Naive thymus-derived CD4-positive, alpha-beta T cell (primary cell): Measurements from ENCODE around the gene KRTAP10-10. TPM values are rescaled to one million over a fixed set of nuclear protein-coding genes. Genes with fewer than 3 reads are reported as not detected.
"Not testable (repeated sequence)": the region's sequence is repeated elsewhere in the genome, so short reads cannot be mapped to it uniquely, and the experiment has no call there.

Experiments used
- ATAC-seq: fragments of 150-1000 bp; cut with Tn5 transposase; 2 replicates; pipeline ENCODE4 v1.10.0; 2021; ENCODE audit warnings: mild to moderate bottlenecking, moderate library complexity
- CTCF ChIA-PET: fragments of 350-600 bp; sonication (Branson Sonifier 250); formaldehyde crosslinking; loops from one replicate; lab custom pipeline; 2021; ENCODE audit warnings: antibody characterized with exemption; lab: Charles Lee
- POLR2A ChIA-PET: fragments of 350-600 bp; sonication (Branson Sonifier 250); formaldehyde crosslinking; loops from one replicate; lab custom pipeline; 2021; ENCODE audit warnings: antibody characterized with exemption, inconsistent platforms; lab: Charles Lee
- DNase-seq, 9 donors: peaks; one replicate each; pipeline versions ENCODE4 v3.0.0 to v3.0.0-alpha.2; 2020 to 2022; ENCODE audit warnings: mixed read lengths in 1 of 9
- H3K27ac ChIP-seq: one replicate; pipeline ENCODE4 v1.7.0; 2013; ENCODE audit warnings: mild to moderate bottlenecking, low read depth, low read length, moderate library complexity
- H3K27me3 ChIP-seq, 2 donors: one replicate each; pipeline ENCODE4 v1.7.0; 2013; ENCODE audit warnings: low read length in 2 of 2, mild to moderate bottlenecking in 2 of 2, moderate library complexity in 2 of 2; ENCODE audit not compliant: control insufficient read depth in 2 of 2, insufficient read depth in 2 of 2
- H3K36me3 ChIP-seq, 3 experiments: 1 replicate in 2 of 3; 2 replicates in 1 of 3; pipeline ENCODE4 v1.7.0; 2013; ENCODE audit warnings: low read length in 3 of 3, mild to moderate bottlenecking in 3 of 3, moderate library complexity in 1 of 3; ENCODE audit not compliant: insufficient read depth in 3 of 3, control insufficient read depth in 2 of 3
- H3K4me1 ChIP-seq, 2 donors: one replicate each; pipeline ENCODE4 v1.7.0; 2013; ENCODE audit warnings: low read length in 2 of 2, mild to moderate bottlenecking in 2 of 2, moderate library complexity in 1 of 2; ENCODE audit not compliant: control insufficient read depth in 2 of 2, insufficient read depth in 2 of 2
- H3K4me3 ChIP-seq: 2 replicates; pipeline ENCODE4 v1.7.0; 2013; ENCODE audit warnings: mild to moderate bottlenecking, low read length
- H3K9me3 ChIP-seq, 3 experiments: 1 replicate in 2 of 3; 2 replicates in 1 of 3; pipeline ENCODE4 v1.7.0; 2013; ENCODE audit warnings: low read length in 3 of 3; ENCODE audit not compliant: control insufficient read depth in 2 of 3
- H3K27ac Mint-ChIP-seq, 9 donors: one replicate each; pipeline ENCODE4 v1.8.0; 2020 to 2022; ENCODE audit warnings: mixed read lengths in 9 of 9, mild to moderate bottlenecking in 8 of 9, moderate library complexity in 5 of 9, inconsistent platforms in 2 of 9
- H3K27me3 Mint-ChIP-seq, 5 donors: one replicate each; pipeline ENCODE4 v1.8.0; 2021 to 2022; ENCODE audit warnings: mixed read lengths in 5 of 5, mild to moderate bottlenecking in 1 of 5
- H3K36me3 Mint-ChIP-seq, 5 donors: one replicate each; pipeline ENCODE4 v1.8.0; 2020 to 2022; ENCODE audit warnings: mixed read lengths in 5 of 5, mild to moderate bottlenecking in 3 of 5, inconsistent platforms in 1 of 5
- H3K4me1 Mint-ChIP-seq, 7 donors: one replicate each; pipeline ENCODE4 v1.8.0; 2020 to 2022; ENCODE audit warnings: mixed read lengths in 7 of 7, mild to moderate bottlenecking in 3 of 7, inconsistent platforms in 1 of 7
- H3K4me3 Mint-ChIP-seq, 10 donors: one replicate each; pipeline ENCODE4 v1.8.0; 2020 to 2022; ENCODE audit warnings: mild to moderate bottlenecking in 10 of 10, mixed read lengths in 10 of 10, moderate library complexity in 6 of 10, inconsistent platforms in 2 of 10
- H3K9me3 Mint-ChIP-seq, 11 donors: one replicate each; pipeline ENCODE4 v1.8.0; 2020 to 2022; ENCODE audit warnings: mixed read lengths in 11 of 11, mild to moderate bottlenecking in 4 of 11, inconsistent platforms in 1 of 11, moderate library complexity in 1 of 11
- intact Hi-C, 2 donors: fragments of 100-400 bp; cut with micrococcal nuclease; formaldehyde crosslinking; loops; one replicate each; pipeline ENCODE4 v1.15.1; 2023
- polyA plus RNA-seq, 2 donors: library from polyadenylated mRNA; unstranded; fragments of 300-500 nt; fragmentation: Illumina TruSeq; gene quantifications; one replicate each; pipeline ENCODE4 v1.2.3, GENCODE V29; 2021
- total RNA-seq, 6 experiments: library from RNA in 5 of 6; stranded (reverse) in 5 of 6; gene quantifications; 1 replicate in 5 of 6; 2 replicates in 1 of 6; pipeline ENCODE4 v1.2.3 and lab custom pipeline; 2021 to 2026

Gene KRTAP10-10
- total and polyA plus RNA-seq, 7 experiments from 2014 or later, result not detected

GRCh38 chr21:44591801-44592130 is 45.4 kb upstream of the KRTAP10-10 start:
- H3K36me3 Mint-ChIP-seq, H3K9me3 ChIP-seq, H3K36me3 ChIP-seq, DNase-seq, H3K4me1 Mint-ChIP-seq, H3K4me3 Mint-ChIP-seq, H3K27me3 ChIP-seq, H3K4me3 ChIP-seq, H3K27ac ChIP-seq, H3K4me1 ChIP-seq, H3K27ac Mint-ChIP-seq, H3K9me3 Mint-ChIP-seq, CTCF ChIA-PET, ATAC-seq: not testable (repeated sequence)
- peaks cover 0 to 25% (median 9%) of the 10 kb centered on the region in 5 donors for H3K27me3 Mint-ChIP-seq
- intact Hi-C loops, result loop anchor here (1.0 to 2.0 kb wide), 2 partner anchors 18 to 47 kb away; partner anchors contain the start of gene KRTAP10-4 (in 1 of the 2)
- POLR2A ChIA-PET, result interaction anchor here (1.1 kb wide), 1 partner anchor 66 kb away, joined by 3 read pairs; the partner anchor contains the start of gene KRTAP12-3

- intact Hi-C loops, result loop anchor here in 1 of 2 donors (1.0 kb wide), 1 partner anchor 19 kb away; the partner anchor contains the start of gene KRTAP10-4
- Histone ChIP-seq H3K27ac (no peak within 1 kb of the TSS), H3K27me3 (no peaks in the 10 kb centered on the region), H3K9me3 (no peaks in the 10 kb centered on the region), H3K4me1 (no peaks in the 10 kb centered on the region), H3K36me3 (no peaks in the 10 kb centered on the region), H3K4me3 (no peak within 1 kb of the TSS)
- peaks cover 0 to 17% (median 5%) of the 10 kb centered on the region in 5 donors for H3K27me3 Mint-ChIP-seq
- DNase-seq (no peak), ATAC-seq (no peak)
- peak within 1 kb of the TSS in 1 of 9 donors; percentile 70 for H3K27ac Mint-ChIP-seq
- H3K4me1 Mint-ChIP-seq, result peaks cover 0 to 6% (median 2%) of the 10 kb centered on the region in 7 donors
- H3K4me3 Mint-ChIP-seq, result peak within 1 kb of the TSS in 1 of 10 donors; percentile 12
- H3K9me3 Mint-ChIP-seq, result no peaks in the 10 kb centered on the region
- CTCF ChIA-PET, result no interaction called here
- H3K36me3 Mint-ChIP-seq, result no peaks in the 10 kb centered on the region
- POLR2A ChIA-PET, result interaction anchor here (1.1 kb wide), 1 partner anchor 65 kb away, joined by 3 read pairs; the partner anchor contains the start of gene KRTAP12-3
Measured at GRCh38 chr21:44592446-44593311, 44.5 kb upstream of the KRTAP10-10 start, which contains the start of gene KRTAP10-6. Gene KRTAP10-6, minus strand, starts transcription at chr21:44592505. Its CDS starts 21 bp downstream, at chr21:44592484.

GRCh38 chr21:44593598-44594405 is 43.4 kb upstream of the KRTAP10-10 start:
- Mint-ChIP-seq H3K4me3 (no peak overlapping the region), H3K4me1 (peaks cover 0 to 6% (median 2%) of the 10 kb centered on the region in 7 donors), H3K9me3 (peaks cover 2 to 9% (median 4%) of the 10 kb centered on the region in 11 donors), H3K27ac (peak overlapping the region in 2 of 9 donors; percentile 9 to 70), H3K36me3 (peaks cover 0 to 6% (median 0%) of the 10 kb centered on the region in 5 donors), H3K27me3 (peaks cover 0 to 25% (median 4%) of the 10 kb centered on the region in 5 donors)
- Histone ChIP-seq H3K27ac (no peak overlapping the region), H3K9me3 (no peaks in the 10 kb centered on the region), H3K36me3 (no peaks in the 10 kb centered on the region), H3K4me3 (no peak overlapping the region), H3K27me3 (no peaks in the 10 kb centered on the region), H3K4me1 (no peaks in the 10 kb centered on the region)
- intact Hi-C loops, result no loop called here
- POLR2A ChIA-PET, result no interaction called here
- ATAC-seq, result no peak
- CTCF ChIA-PET, result no interaction called here
- no peak for DNase-seq

- POLR2A ChIA-PET, result interaction anchor here (1.4 kb wide), 1 partner anchor 64 kb away, joined by 5 read pairs; the partner anchor contains the start of gene KRTAP12-3
- H3K27me3 Mint-ChIP-seq, result peaks cover 0 to 24% (median 2%) of the 10 kb centered on the region in 5 donors
- DNase-seq (no peak), ATAC-seq (no peak)
- no peaks in the 10 kb centered on the region for H3K36me3 ChIP-seq
- H3K4me3 Mint-ChIP-seq, result no peak overlapping the region
- no peaks in the 10 kb centered on the region for H3K4me1 ChIP-seq
- no peak overlapping the region for H3K4me3 ChIP-seq
- H3K36me3 Mint-ChIP-seq, result peaks cover 0 to 7% (median 0%) of the 10 kb centered on the region in 5 donors
- peak overlapping the region in 1 of 9 donors; percentile 39 for H3K27ac Mint-ChIP-seq
- no peak overlapping the region for H3K27ac ChIP-seq
- intact Hi-C loops, result no loop called here
- H3K9me3 Mint-ChIP-seq, result peaks cover 2 to 12% (median 5%) of the 10 kb centered on the region in 11 donors
- peaks cover 0 to 6% (median 2%) of the 10 kb centered on the region in 7 donors for H3K4me1 Mint-ChIP-seq
- CTCF ChIA-PET, result no interaction called here
- no peaks in the 10 kb centered on the region for H3K27me3 ChIP-seq
- no peaks in the 10 kb centered on the region for H3K9me3 ChIP-seq
Measured at GRCh38 chr21:44594406-44594916, 42.7 kb upstream of the KRTAP10-10 start.

GRCh38 chr21:44595524-44595923 is 41.6 kb upstream of the KRTAP10-10 start:
- H3K36me3 ChIP-seq, result no peaks in the 10 kb centered on the region
- intact Hi-C loops, result no loop called here
- peak overlapping the region in 2 of 9 donors; percentile 2 to 13 for H3K27ac Mint-ChIP-seq
- H3K9me3 ChIP-seq, result no peaks in the 10 kb centered on the region
- ChIA-PET POLR2A (interaction anchor here (0.8 to 1.4 kb wide), 2 partner anchors 16 to 62 kb away, joined by 3 to 5 read pairs; partner anchors contain the start of gene KRTAP12-3), CTCF (no interaction called here)
- peaks cover 2 to 12% (median 5%) of the 10 kb centered on the region in 11 donors for H3K9me3 Mint-ChIP-seq
- H3K27me3 ChIP-seq, result no peaks in the 10 kb centered on the region
- no peak for ATAC-seq
- H3K27me3 Mint-ChIP-seq, result peaks cover 0 to 18% (median 0%) of the 10 kb centered on the region in 5 donors
- H3K4me1 Mint-ChIP-seq, result peaks cover 0 to 6% (median 2%) of the 10 kb centered on the region in 7 donors
- H3K36me3 Mint-ChIP-seq, result peaks cover 0 to 7% (median 0%) of the 10 kb centered on the region in 5 donors
- H3K4me3 Mint-ChIP-seq, result no peak overlapping the region
- no peak overlapping the region for H3K4me3 ChIP-seq
- H3K4me1 ChIP-seq, result no peaks in the 10 kb centered on the region
- no peak for DNase-seq
- no peak overlapping the region for H3K27ac ChIP-seq
